Central memory CD8-positive, alpha-beta T cell (primary cell): ENCODE data around the gene PPP2R3B.
"Not testable (repeated sequence)": the region's sequence is repeated elsewhere in the genome, so short reads cannot be mapped to it uniquely, and the experiment has no call there.

Experiments used
- ATAC-seq: fragments of 150-1000 bp; cut with Tn5 transposase; replicated peaks from 2 replicates; pipeline ENCODE4 v1.10.0; 2022; ENCODE audit warnings: mild to moderate bottlenecking, moderate FRiP score, moderate number of reproducible peaks; ENCODE audit not compliant: poor library complexity, severe bottlenecking; ENCODE audit errors: extremely low read depth
- DNase-seq, 2 donors: peaks; one replicate each; pipeline ENCODE4 v3.0.0; 2021; ENCODE audit warnings: low spot score in 2 of 2
- H3K27ac Mint-ChIP-seq: one replicate; pipeline ENCODE4 v1.8.0; 2022; ENCODE audit warnings: low read depth, mild to moderate bottlenecking, moderate library complexity, mixed read lengths
- H3K27me3 Mint-ChIP-seq: one replicate; pipeline ENCODE4 v1.8.0; 2022; ENCODE audit warnings: mixed read lengths
- H3K36me3 Mint-ChIP-seq: one replicate; pipeline ENCODE4 v1.8.0; 2022; ENCODE audit warnings: mild to moderate bottlenecking, moderate library complexity, mixed read lengths; ENCODE audit not compliant: insufficient read depth
- H3K4me1 Mint-ChIP-seq: one replicate; pipeline ENCODE4 v1.8.0; 2022; ENCODE audit warnings: mixed read lengths
- H3K4me3 Mint-ChIP-seq: one replicate; pipeline ENCODE4 v1.8.0; 2022; ENCODE audit warnings: mild to moderate bottlenecking, moderate library complexity, mixed read lengths
- H3K9me3 Mint-ChIP-seq: one replicate; pipeline ENCODE4 v1.8.0; 2022; ENCODE audit warnings: mixed read lengths

Gene PPP2R3B

GRCh38 chrX:421646-422391 lies 35.1 kb upstream of the PPP2R3B start:
- Mint-ChIP-seq H3K36me3 (no peaks in the 10 kb centered on the region), H3K27ac (no peak overlapping the region), H3K4me3 (no peak overlapping the region), H3K9me3 (no peaks in the 10 kb centered on the region), H3K27me3 (peaks cover 9% of the 10 kb centered on the region), H3K4me1 (no peaks in the 10 kb centered on the region)
- ATAC-seq (no peak), DNase-seq (no peak)

GRCh38 chrX:420496-421223 lies 34.0 kb upstream of the PPP2R3B start:
- no peaks in the 10 kb centered on the region for H3K36me3 Mint-ChIP-seq
- no peaks in the 10 kb centered on the region for H3K27me3 Mint-ChIP-seq
- no peaks in the 10 kb centered on the region for H3K9me3 Mint-ChIP-seq
- DNase-seq (no peak), ATAC-seq (no peak)
- no peak overlapping the region for H3K27ac Mint-ChIP-seq
- no peaks in the 10 kb centered on the region for H3K4me1 Mint-ChIP-seq
- no peak overlapping the region for H3K4me3 Mint-ChIP-seq

GRCh38 chrX:418927-419729 lies 32.4 kb upstream of the PPP2R3B start:
- Mint-ChIP-seq H3K4me1 (no peaks in the 10 kb centered on the region), H3K27me3 (no peaks in the 10 kb centered on the region), H3K4me3 (no peak overlapping the region), H3K27ac (no peak overlapping the region), H3K9me3 (no peaks in the 10 kb centered on the region), H3K36me3 (no peaks in the 10 kb centered on the region)
- no peak for DNase-seq
- ATAC-seq = no peak

GRCh38 chrX:415498-415897 lies 28.8 kb upstream of the PPP2R3B start:
- not testable (repeated sequence) for H3K9me3 Mint-ChIP-seq, ATAC-seq, H3K4me1 Mint-ChIP-seq

GRCh38 chrX:413322-414201 lies 26.9 kb upstream of the PPP2R3B start:
- DNase-seq (no peak), ATAC-seq (no peak)
- no peaks in the 10 kb centered on the region for H3K4me1 Mint-ChIP-seq
- no peaks in the 10 kb centered on the region for H3K9me3 Mint-ChIP-seq
- H3K27ac Mint-ChIP-seq = no peak overlapping the region
- no peak overlapping the region for H3K4me3 Mint-ChIP-seq
- H3K36me3 Mint-ChIP-seq = peaks cover 3% of the 10 kb centered on the region
- H3K27me3 Mint-ChIP-seq = peaks cover 8% of the 10 kb centered on the region

More at GRCh38 chrX:415498-415897, 28.8 kb upstream of the PPP2R3B start:
- not testable (repeated sequence) for H3K27me3 Mint-ChIP-seq, DNase-seq, H3K4me3 Mint-ChIP-seq, H3K36me3 Mint-ChIP-seq, H3K27ac Mint-ChIP-seq

- Mint-ChIP-seq H3K4me3 (no peak overlapping the region), H3K9me3 (no peaks in the 10 kb centered on the region), H3K27ac (no peak overlapping the region), H3K27me3 (peaks cover 8% of the 10 kb centered on the region), H3K36me3 (peaks cover 3% of the 10 kb centered on the region), H3K4me1 (no peaks in the 10 kb centered on the region)
- ATAC-seq (no peak), DNase-seq (no peak)
Observed at GRCh38 chrX:410296-410695, 23.6 kb upstream of the PPP2R3B start.

GRCh38 chrX:405149-405548 lies 18.4 kb upstream of the PPP2R3B start:
- no peaks in the 10 kb centered on the region for H3K36me3 Mint-ChIP-seq
- no peak overlapping the region for H3K4me3 Mint-ChIP-seq
- DNase-seq (no peak), ATAC-seq (no peak)
- no peak overlapping the region for H3K27ac Mint-ChIP-seq
- H3K9me3 Mint-ChIP-seq = no peaks in the 10 kb centered on the region
- no peaks in the 10 kb centered on the region for H3K27me3 Mint-ChIP-seq
- H3K4me1 Mint-ChIP-seq = no peaks in the 10 kb centered on the region

GRCh38 chrX:404656-405055 lies 17.9 kb upstream of the PPP2R3B start:
- Mint-ChIP-seq H3K4me1 (no peaks in the 10 kb centered on the region), H3K27ac (no peak overlapping the region), H3K4me3 (no peak overlapping the region)

GRCh38 chrX:402857-403256 lies 16.1 kb upstream of the PPP2R3B start:
- Mint-ChIP-seq H3K27ac (no peak overlapping the region), H3K4me1 (no peaks in the 10 kb centered on the region), H3K9me3 (no peaks in the 10 kb centered on the region), H3K36me3 (no peaks in the 10 kb centered on the region), H3K4me3 (no peak overlapping the region), H3K27me3 (no peaks in the 10 kb centered on the region)
- DNase-seq (no peak), ATAC-seq (no peak)

More at GRCh38 chrX:404656-405055, 17.9 kb upstream of the PPP2R3B start:
- no peaks in the 10 kb centered on the region for H3K27me3 Mint-ChIP-seq
- no peaks in the 10 kb centered on the region for H3K9me3 Mint-ChIP-seq
- H3K36me3 Mint-ChIP-seq = no peaks in the 10 kb centered on the region
- ATAC-seq = no peak
- no peak for DNase-seq

GRCh38 chrX:400258-400657 lies 13.6 kb upstream of the PPP2R3B start:
- Mint-ChIP-seq H3K9me3 (no peaks in the 10 kb centered on the region), H3K4me1 (no peaks in the 10 kb centered on the region), H3K27me3 (no peaks in the 10 kb centered on the region), H3K36me3 (no peaks in the 10 kb centered on the region), H3K27ac (no peak overlapping the region), H3K4me3 (no peak overlapping the region)
- ATAC-seq = no peak
- no peak for DNase-seq

- Mint-ChIP-seq H3K4me3 (no peak overlapping the region), H3K27ac (no peak overlapping the region), H3K27me3 (no peaks in the 10 kb centered on the region), H3K9me3 (no peaks in the 10 kb centered on the region), H3K36me3 (no peaks in the 10 kb centered on the region), H3K4me1 (no peaks in the 10 kb centered on the region)
- ATAC-seq = no peak
- no peak for DNase-seq
Observed at GRCh38 chrX:397575-397974, 10.9 kb upstream of the PPP2R3B start.

- no peaks in the 10 kb centered on the region for H3K4me1 Mint-ChIP-seq
- ATAC-seq (no peak), DNase-seq (no peak)
- H3K27ac Mint-ChIP-seq = no peak overlapping the region
- peaks cover 2% of the 10 kb centered on the region for H3K36me3 Mint-ChIP-seq
- no peaks in the 10 kb centered on the region for H3K27me3 Mint-ChIP-seq
- H3K4me3 Mint-ChIP-seq = no peak overlapping the region
- H3K9me3 Mint-ChIP-seq = no peaks in the 10 kb centered on the region
Observed at GRCh38 chrX:394830-395229, 8.1 kb upstream of the PPP2R3B start.
